Loucy (cell line): ENCODE data around the gene WDR5.

Experiments used
- H2AFZ ChIP-seq: fragments of 200-600 bp; sonication (generic); 2 replicates; pipeline ENCODE4 v1.6.0; 2016; ENCODE audit warnings: antibody characterized with exemption, mild to moderate bottlenecking, low read length, moderate library complexity
- H3F3A ChIP-seq: fragments of 200-600 bp; 2 replicates; pipeline ENCODE4 v1.6.0; 2016; ENCODE audit warnings: antibody characterized with exemption, low read depth, mild to moderate bottlenecking
- H3K27me3 ChIP-seq: fragments of 200-600 bp; sonication (generic); 2 replicates; pipeline ENCODE4 v1.6.1; 2014; ENCODE audit warnings: low read length, mild to moderate bottlenecking; ENCODE audit not compliant: insufficient read depth, poor library complexity, severe bottlenecking
- H3K36me3 ChIP-seq: fragments of 200-600 bp; sonication (generic); 2 replicates; pipeline ENCODE4 v1.6.1; 2016; ENCODE audit warnings: low read length; ENCODE audit not compliant: insufficient read depth
- H3K4me1 ChIP-seq: fragments of 200-600 bp; sonication (generic); 2 replicates; pipeline ENCODE4 v1.5.1; 2014; ENCODE audit warnings: low read length, mild to moderate bottlenecking; ENCODE audit not compliant: insufficient read depth, poor library complexity, severe bottlenecking
- H3K4me2 ChIP-seq: fragments of 200-600 bp; sonication (generic); 2 replicates; pipeline ENCODE4 v1.6.0; 2014; ENCODE audit warnings: antibody characterized with exemption, low read length, low read depth, mild to moderate bottlenecking; ENCODE audit not compliant: poor library complexity, severe bottlenecking
- H3K4me3 ChIP-seq: fragments of 200-600 bp; sonication (generic); 2 replicates; pipeline ENCODE4 v1.5.1; 2014; ENCODE audit warnings: low read length, mild to moderate bottlenecking, mixed read lengths; ENCODE audit not compliant: poor library complexity, severe bottlenecking
- H3K79me2 ChIP-seq: fragments of 200-600 bp; sonication (generic); 2 replicates; pipeline ENCODE4 v1.6.1; 2014; ENCODE audit warnings: low read length; ENCODE audit not compliant: insufficient read depth
- H3K9ac ChIP-seq: fragments of 200-600 bp; sonication (generic); 2 replicates; pipeline ENCODE4 v1.6.0; 2014; ENCODE audit warnings: mild to moderate bottlenecking, low read depth, low read length, moderate library complexity; ENCODE audit not compliant: poor library complexity, severe bottlenecking
- H3K9me2 ChIP-seq: fragments of 200-600 bp; sonication (generic); replicated peaks from 2 replicates; pipeline ENCODE4 v1.6.1; 2016; ENCODE audit warnings: low read depth, low read length, mixed read lengths
- H3K9me3 ChIP-seq: fragments of 200-600 bp; sonication (generic); 2 replicates; pipeline ENCODE4 v1.6.1; 2014; ENCODE audit warnings: mild to moderate bottlenecking, antibody characterized with exemption, low read length, low read depth; ENCODE audit not compliant: insufficient read depth
- H4K20me1 ChIP-seq: fragments of 200-600 bp; sonication (generic); 2 replicates; pipeline ENCODE4 v1.6.0; 2014; ENCODE audit warnings: antibody characterized with exemption, low read length, mild to moderate bottlenecking; ENCODE audit not compliant: insufficient read depth, poor library complexity, severe bottlenecking
- CTCF ChIP-seq: fragments of 200-600 bp; sonication (generic); conservative IDR thresholded peaks from 2 replicates; pipeline ENCODE4 v1.5.1; 2014; ENCODE audit warnings: mild to moderate bottlenecking, antibody characterized with exemption, low read length
- EZH2phosphoT487 ChIP-seq: fragments of 200-600 bp; IDR thresholded peaks from 2 replicates; pipeline ENCODE4 v1.6.1; 2018; ENCODE audit warnings: antibody characterized with exemption, mild to moderate bottlenecking, moderate library complexity, borderline replicate concordance

The WDR5 gene

DNA sequence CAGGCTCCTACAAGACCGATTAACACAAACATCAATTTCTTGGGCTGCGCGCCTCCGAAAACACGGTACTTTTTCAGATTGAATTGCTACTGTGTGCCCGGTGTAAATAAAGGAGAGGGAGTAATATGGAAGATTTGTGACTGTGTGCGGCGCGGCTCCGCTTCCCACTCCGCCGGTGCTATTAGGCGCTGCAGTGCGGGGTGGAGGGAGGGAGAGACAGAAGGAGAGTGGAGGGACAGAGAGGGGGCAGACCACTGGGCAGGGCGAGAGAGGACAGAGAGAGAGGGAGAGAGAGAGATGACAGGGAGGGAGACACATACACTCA, 53.2 kb downstream of the WDR5 start:
- Histone ChIP-seq H3K36me3 (no peaks in the 10 kb centered on the region), H3K9me2 (no peaks in the 10 kb centered on the region), H3F3A (peaks cover 10% of the 10 kb centered on the region), H2AFZ (no peak overlapping the region), H3K4me1 (no peaks in the 10 kb centered on the region), H3K9ac (no peak overlapping the region), H3K27me3 (no peaks in the 10 kb centered on the region), H3K4me2 (no peak overlapping the region), H3K4me3 (no peak overlapping the region), H3K79me2 (no peaks in the 10 kb centered on the region), H3K9me3 (no peaks in the 10 kb centered on the region), H4K20me1 (no peaks in the 10 kb centered on the region)
- TF ChIP-seq CTCF, result no peak
- no peak for TF ChIP-seq EZH2phosphoT487

GRCh38 chr9:134189470-134190231, 53.8 kb downstream of the WDR5 start:
- no peak overlapping the region for H2AFZ ChIP-seq
- H3F3A ChIP-seq, result peaks cover 10% of the 10 kb centered on the region
- TF ChIP-seq CTCF (no peak), EZH2phosphoT487 (no peak)
- no peaks in the 10 kb centered on the region for H3K27me3 ChIP-seq
- H3K9me2 ChIP-seq, result no peaks in the 10 kb centered on the region
- no peaks in the 10 kb centered on the region for H3K9me3 ChIP-seq
- H3K4me3 ChIP-seq, result no peak overlapping the region
- no peaks in the 10 kb centered on the region for H3K4me1 ChIP-seq
- no peak overlapping the region for H3K4me2 ChIP-seq
- H3K36me3 ChIP-seq, result no peaks in the 10 kb centered on the region
- no peak overlapping the region for H3K9ac ChIP-seq
- H4K20me1 ChIP-seq, result no peaks in the 10 kb centered on the region
- no peaks in the 10 kb centered on the region for H3K79me2 ChIP-seq

DNA sequence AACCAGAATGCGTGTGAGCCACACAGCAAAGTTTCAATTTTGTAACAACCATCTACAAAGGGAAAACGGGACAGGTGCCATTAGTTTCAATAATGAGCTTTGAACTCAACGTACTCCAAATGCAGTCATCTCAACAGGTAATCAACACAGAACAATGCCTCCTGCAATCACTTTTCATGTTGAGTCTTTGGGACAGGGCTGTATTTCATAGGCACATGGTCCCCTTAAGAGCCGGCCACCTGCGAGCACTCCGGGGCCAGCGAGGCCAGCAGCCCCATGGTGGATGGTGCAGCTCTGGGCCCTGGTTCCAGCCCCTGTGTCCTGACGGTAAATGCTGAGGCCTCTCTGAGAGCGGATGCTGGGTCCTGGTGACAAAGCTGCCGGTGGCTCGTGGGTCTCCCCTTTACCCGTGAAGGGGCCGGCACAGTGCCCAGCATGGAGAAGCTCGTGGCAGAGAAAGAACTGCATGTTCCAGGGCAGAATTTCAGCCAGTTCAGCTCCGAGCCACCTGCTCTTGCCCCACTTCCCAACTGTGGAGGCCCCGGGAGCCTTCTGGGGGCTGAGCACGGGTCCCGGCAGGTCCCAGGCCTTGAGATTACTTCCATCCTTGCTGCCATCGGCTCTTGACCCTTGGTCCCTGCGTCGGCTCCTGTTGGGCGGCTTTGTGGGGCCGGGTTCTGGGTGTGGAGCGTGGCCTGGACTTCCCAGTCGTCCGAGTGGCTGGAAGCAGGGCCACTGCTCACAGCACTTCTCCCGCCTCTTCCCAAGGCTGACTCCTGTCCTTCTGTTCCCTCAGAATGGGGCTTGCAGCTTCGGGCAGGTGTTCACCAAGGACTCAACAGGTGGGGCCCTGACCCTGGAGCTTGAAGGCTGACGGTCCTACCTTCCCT, 54.6 kb downstream of the WDR5 start:
- no peak overlapping the region for H3K4me3 ChIP-seq
- no peaks in the 10 kb centered on the region for H3K79me2 ChIP-seq
- peaks cover 9% of the 10 kb centered on the region for H3F3A ChIP-seq
- H3K9ac ChIP-seq, result no peak overlapping the region
- H3K36me3 ChIP-seq, result no peaks in the 10 kb centered on the region
- no peak overlapping the region for H3K4me2 ChIP-seq
- no peaks in the 10 kb centered on the region for H4K20me1 ChIP-seq
- no peaks in the 10 kb centered on the region for H3K9me2 ChIP-seq
- TF ChIP-seq CTCF (no peak), EZH2phosphoT487 (no peak)
- peaks cover 4% of the 10 kb centered on the region for H3K4me1 ChIP-seq
- no peak overlapping the region for H2AFZ ChIP-seq
- no peaks in the 10 kb centered on the region for H3K9me3 ChIP-seq
- H3K27me3 ChIP-seq, result no peaks in the 10 kb centered on the region
